WERI-Rb-1 (cell line): Measurements from ENCODE around the gene DERL2.

ENCODE experiments used
- DNase-seq: peaks from one replicate; pipeline ENCODE4 v3.0.0-alpha.2; 2020
- H3K27ac ChIP-seq: fragments of 250-450 bp; sonication (Bioruptor Pico); 2 replicates; pipeline ENCODE4 v1.5.1; 2020; ENCODE audit warnings: mild to moderate bottlenecking, moderate library complexity
- H3K27me3 ChIP-seq: fragments of 250-450 bp; sonication (Bioruptor Pico); 2 replicates; pipeline ENCODE4 v1.5.1; 2021; ENCODE audit warnings: mild to moderate bottlenecking, low read depth, moderate library complexity; ENCODE audit not compliant: insufficient read depth, severe bottlenecking
- H3K36me3 ChIP-seq: fragments of 250-450 bp; sonication (Bioruptor Pico); 2 replicates; pipeline ENCODE4 v1.5.1; 2020; ENCODE audit warnings: mild to moderate bottlenecking, moderate library complexity
- H3K4me3 ChIP-seq: 2 replicates; pipeline ENCODE4 v1.5.1; 2011; ENCODE audit warnings: low read depth, mild to moderate bottlenecking, control low read depth, low read length
- H3K9me3 ChIP-seq: fragments of 250-450 bp; sonication (Bioruptor Pico); 2 replicates; pipeline ENCODE4 v1.5.1; 2021; ENCODE audit warnings: mild to moderate bottlenecking, moderate library complexity; ENCODE audit not compliant: severe bottlenecking
- CTCF ChIP-seq: IDR thresholded peaks from 2 replicates; pipeline ENCODE4 v1.5.1; 2011; ENCODE audit warnings: low read depth, mild to moderate bottlenecking, control low read depth, inconsistent platforms, low read length

Gene DERL2

GRCh38 chr17:5424909-5425308 lies 61.1 kb downstream of the DERL2 start:
- H3K36me3 ChIP-seq: peaks cover 89% of the 10 kb centered on the region
- TF ChIP-seq CTCF: no peak
- no peak for DNase-seq
- no peak overlapping the region for H3K4me3 ChIP-seq
- H3K27ac ChIP-seq: no peak overlapping the region
- H3K9me3 ChIP-seq: no peaks in the 10 kb centered on the region
- H3K27me3 ChIP-seq: no peaks in the 10 kb centered on the region

- Histone ChIP-seq H3K9me3 (no peaks in the 10 kb centered on the region), H3K27ac (no peak overlapping the region), H3K36me3 (peaks cover 73% of the 10 kb centered on the region), H3K4me3 (no peak overlapping the region), H3K27me3 (no peaks in the 10 kb centered on the region)
- DNase-seq: no peak
- no peak for TF ChIP-seq CTCF
Measured at GRCh38 chr17:5422505-5422904, 63.5 kb downstream of the DERL2 start.
